ENCODE results near the gene ALKBH3. TPM values are rescaled to one million over a fixed set of nuclear protein-coding genes. Genes with fewer than 3 reads are reported as not detected.

The ALKBH3 gene
- total RNA-seq (2021; ENCODE audit: unreplicated experiment) (36.7 TPM), Bru-seq, nascent RNA (percentile 71 among the genes with signal in this experiment), BruChase-seq, experiment 1, labeled RNA remaining after a 6-hour chase (percentile 65 among the genes with signal in this experiment), BruChase-seq, experiment 2, labeled RNA remaining after a 2-hour chase (percentile 66 among the genes with signal in this experiment)
- 26.9 and 33.8 TPM in 2 replicates for polyA plus RNA-seq (2012)
- long read RNA-seq, transcript ALKBH3-201 (10 exons, 1,474 nt), result major isoform, 19 of 29 reads
- long read RNA-seq, partial matches to known transcripts, result 1 of 29 reads
- long read RNA-seq, other reads (novel, unspliced or antisense), result 9 of 29 reads

GRCh38 chr11:43880640-43881159 lies at the start of gene ALKBH3:
TSS of gene ALKBH3 (plus strand) at chr11:43880831. CDS start at chr11:43882653, 1,822 bp downstream.
- Histone ChIP-seq H3K36me3 (ENCODE audit: control insufficient read depth in 1 of 2, insufficient read depth in 2 of 2, low read length in 2 of 2) (peaks cover 6 to 11% of the 10 kb centered on the region in 2 experiments; a peak in 3 of 4 replicates), H3K4me3 (replicated peaks in 1 of 2; ENCODE audit: low read depth in 1 of 2, low read length in 2 of 2) (peak within 1 kb of the TSS; percentile 98 to 99), H3K9me2 (ENCODE audit: insufficient read depth) (no peaks in the 10 kb centered on the region), H3K27ac (ENCODE audit: low read depth, low read length) (peak within 1 kb of the TSS; percentile 42), H3K27me3 (ENCODE audit: insufficient read depth, low read length) (no peaks in the 10 kb centered on the region), H3K4me2 (ENCODE audit: low read length) (peak within 1 kb of the TSS; percentile 99), H3K4me1 (ENCODE audit: control insufficient read depth in 1 of 2, insufficient read depth in 2 of 2, low read length in 2 of 2) (peaks cover 10 to 16% of the 10 kb centered on the region in 2 experiments; a peak in 3 of 4 replicates), H3K9ac (ENCODE audit: low read length) (peak within 1 kb of the TSS; percentile 91), H2AFZ (ENCODE audit: low read depth, low read length, poor library complexity, severe bottlenecking) (peak within 1 kb of the TSS; percentile 80), H3K79me2 (ENCODE audit: insufficient read depth, low read length) (peaks cover 16% of the 10 kb centered on the region), H3K9me3 (ENCODE audit: control insufficient read depth in 1 of 2, insufficient read depth in 1 of 2, low read depth in 1 of 2, low read length in 2 of 2) (no peaks in the 10 kb centered on the region), H4K20me1 (ENCODE audit: insufficient read depth) (no peaks in the 10 kb centered on the region)
- DNase-seq (ENCODE audit: low read depth, low spot score), result peak; percentile 87
- ChIA-PET CTCF (interaction anchor here (1.8 kb wide), 1 partner anchor 9 kb away, joined by 8 read pairs; no protein-coding TSS in a partner anchor), RAD21 (ENCODE audit: low non-redundant PET in 1 of 2, low total read pairs in 2 of 2, uncharacterized antibody in 2 of 2, unreplicated experiment in 2 of 2) (no interaction called here), POLR2A (no interaction called here)
- intact Hi-C loops (cut with micrococcal nuclease), result no loop called here
- BruUV-seq (replicated peaks), result no TSS peak
- ATAC-seq, result peak; percentile 99
- TF ChIP-seq REST (IDR thresholded peaks at IDR 0.05; ENCODE audit: low read depth) (no peak), EZH2 (IDR thresholded peaks at IDR 0.05) (no peak), CTCF (IDR thresholded peaks at IDR 0.05 in 2 of 3, conservative IDR thresholded peaks at IDR 0.05 in 1 of 3; ENCODE audit: borderline replicate concordance in 1 of 3, insufficient read depth in 1 of 3, low read depth in 2 of 3, low read length in 2 of 3) (no peak), RAD21 (IDR thresholded peaks at IDR 0.05; ENCODE audit: low read depth) (no peak), TCF7L2 (IDR thresholded peaks at IDR 0.05; ENCODE audit: borderline replicate concordance, extremely low read depth, insufficient read depth, insufficient read length) (peak; percentile 64), ZNF274 (IDR thresholded peaks at IDR 0.05; ENCODE audit: low read depth, low read length) (no peak), POLR2A (IDR thresholded peaks at IDR 0.05; ENCODE audit: borderline replicate concordance, extremely low read depth, insufficient read depth, insufficient read length) (peak; percentile 57), CBX3 (IDR thresholded peaks at IDR 0.05; ENCODE audit: low read depth) (peak; percentile 98), ZBTB33 (IDR thresholded peaks at IDR 0.05; ENCODE audit: extremely low read depth, insufficient replicate concordance, low read length) (no peak), EGR1 (IDR thresholded peaks at IDR 0.05; ENCODE audit: low read depth) (no peak; the same call in 1 of the 2 replicates), ZFX (IDR thresholded peaks at IDR 0.05) (peak; percentile 89), SRF (IDR thresholded peaks at IDR 0.05; ENCODE audit: low read depth) (peak; percentile 79; the same call in 1 of the 2 replicates), CEBPB (IDR thresholded peaks at IDR 0.05; ENCODE audit: low read depth) (no peak), POLR2AphosphoS5 (IDR thresholded peaks at IDR 0.05; ENCODE audit: low read depth, low read length) (peak; percentile 67; the same call in 1 of the 2 replicates), SP1 (IDR thresholded peaks at IDR 0.05; ENCODE audit: low read depth) (peak; percentile 92), FOSL1 (IDR thresholded peaks at IDR 0.05; ENCODE audit: low read depth) (no peak), ATF3 (IDR thresholded peaks at IDR 0.05) (no peak), JUND (IDR thresholded peaks at IDR 0.05) (no peak), YY1 (IDR thresholded peaks at IDR 0.05; ENCODE audit: extremely low read depth, insufficient replicate concordance, low read depth, low read length) (peak; percentile 9)
